Pancreas (tissue), 10 donors: Measurements from ENCODE around the gene L3MBTL1. TPM values are rescaled to one million over a fixed set of nuclear protein-coding genes. Genes with fewer than 3 reads are reported as not detected.
A peak's percentile ranks its signal among the peaks of the same experiment; 100 is the strongest.

ENCODE experiments used
- ATAC-seq, 4 donors: fragments of 200-7000 bp; cut with Tn5 transposase; one replicate each; pipeline versions ENCODE4 v1.8.0 to v1.9.1; 2020; ENCODE audit warnings: mild to moderate bottlenecking in 4 of 4, moderate library complexity in 4 of 4
- DNase-seq, 6 donors: peaks; one replicate each; pipeline ENCODE4 v3.0.0-alpha.2; 2020
- FAIRE-seq: peaks from 2 replicates; lab custom pipeline; 2012; peaks lifted over from hg19 to GRCh38; lab: Jason Lieb, UNC
- H3K27ac ChIP-seq, 4 donors: fragments of 200-600 bp; sonication (generic); 1 replicate in 3 of 4; 2 replicates in 1 of 4; pipeline versions ENCODE4 v1.5.0 to v1.8.0; 2020
- H3K27me3 ChIP-seq, 4 donors: fragments of 200-600 bp; one replicate each; pipeline ENCODE4 v1.8.0; 2021
- H3K36me3 ChIP-seq, 3 donors: fragments of 200-600 bp; sonication (generic) in 1 of 3; one replicate each; pipeline versions ENCODE4 v1.5.0 to v1.8.0; 2020 to 2021
- H3K4me1 ChIP-seq, 3 donors: fragments of 200-600 bp; one replicate each; pipeline ENCODE4 v1.8.0; 2021
- H3K4me3 ChIP-seq, 4 donors: fragments of 200-600 bp; sonication (generic) in 2 of 4; one replicate each; pipeline versions ENCODE4 v1.5.0 to v1.8.0; 2020 to 2021
- H3K9me3 ChIP-seq, 4 donors: fragments of 200-600 bp; one replicate each; pipeline ENCODE4 v1.8.0; 2021
- WGBS, 2 donors: extraction: QIAGEN DNeasy Blood & Tissue Kit; methylation state at CpG; one replicate each; pipeline ENCODE4 v1.1.7; 2013; 5-methylcytosine and 5-hydroxymethylcytosine counted together
- intact Hi-C, 3 donors: fragments of 100-400 bp; cut with DNase I; formaldehyde crosslinking; loops; one replicate each; pipeline versions ENCODE4 v1.11.1 to v1.14.2; 2022
- polyA plus RNA-seq, 2 donors: library from polyadenylated mRNA; stranded (reverse); fragments of 200-250 nt; gene quantifications; one replicate each; pipeline ENCODE4 v1.2.3, GENCODE V29; 2013
- total RNA-seq, 6 donors: library from RNA; stranded (reverse); fragmentation: NEBNext Ultra II Directional in 4 of 6; extraction: Animal tissue kit (Norgen Biotek cat#: 25700) in 4 of 6; gene quantifications; one replicate each; pipeline versions ENCODE4 v1.2.1 to v1.2.4, GENCODE V29; 2021 to 2023
- TF ChIP-seq, protein P1 (sequence below), 4 donors: fragments of 200-600 bp; sonication (generic) in 3 of 4; IDR thresholded peaks; one replicate each; pipeline versions ENCODE4 v1.5.0 to v1.8.0; 2021; ENCODE audit warnings: antibody characterized with exemption in 4 of 4
- donor health status: healthy with polysubstance abuse.
- donor health status: DM: no; HTN: no; CAD: no; lungs with moderate emphysema.
- donor health status: DM: no; HTN: no; CAD: no.
- donor health status: control.
- donor health status: control.
- donor health status: Bipolar disorder and iron deficiency.
- donor health status: DM: yes; HTN: yes; CAD: no.
- donor health status: DM: no; HTN: no; CAD: no.
- donor health status: DM: no; HTN: no; CAD: no.
- donor health status: DM: yes; HTN: yes; CAD: no.

L3MBTL1 gene
- total and polyA plus RNA-seq, 8 donors = 3.4 to 10.7 (median 5.6) TPM

DNA sequence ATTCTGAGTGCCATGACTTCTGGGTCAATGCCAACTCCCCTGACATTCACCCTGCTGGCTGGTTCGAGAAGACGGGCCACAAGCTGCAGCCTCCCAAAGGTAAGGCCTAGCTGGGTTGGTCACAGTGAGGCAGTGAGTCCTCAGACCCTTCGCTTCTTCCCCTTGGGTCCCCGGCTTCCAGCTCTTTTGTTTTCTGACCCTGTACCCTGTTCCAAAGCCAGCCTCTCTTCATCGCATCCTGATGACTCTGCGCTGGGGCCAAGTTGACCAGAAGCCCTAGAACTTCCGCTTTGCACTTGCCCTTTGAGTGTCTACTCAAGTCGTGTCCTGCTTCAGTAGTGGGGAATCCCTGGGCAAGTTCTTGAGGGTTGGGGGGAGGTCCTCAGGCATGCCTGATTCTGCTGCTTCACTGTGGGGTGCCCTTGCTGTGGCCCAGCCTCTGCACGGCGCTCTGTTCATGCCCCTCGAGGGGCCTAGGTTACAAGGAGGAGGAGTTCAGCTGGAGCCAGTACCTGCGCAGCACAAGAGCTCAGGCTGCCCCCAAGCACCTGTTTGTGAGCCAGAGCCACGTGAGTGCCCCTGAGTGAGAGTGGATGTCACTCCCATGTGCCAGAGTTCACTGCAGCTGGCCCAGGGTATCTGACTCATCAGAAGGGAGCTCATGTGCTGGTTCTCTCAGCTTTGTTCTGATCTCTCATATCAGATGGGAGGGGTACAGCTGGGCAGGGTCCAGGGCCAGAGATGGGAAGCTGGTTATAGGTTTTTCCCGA is 23.0 kb downstream of the L3MBTL1 start:
- Histone ChIP-seq H3K4me1 (no peaks in the 10 kb centered on the region), H3K27me3 (no peaks in the 10 kb centered on the region), H3K4me3 (no peak overlapping the region), H3K36me3 (no peaks in the 10 kb centered on the region), H3K9me3 (no peaks in the 10 kb centered on the region), H3K27ac (no peak overlapping the region)
- DNase-seq (no peak), FAIRE-seq (no peak), ATAC-seq (peak in 3 of 4 donors; percentile 8 to 21 (median 17))
- TF ChIP-seq, protein P1, sequence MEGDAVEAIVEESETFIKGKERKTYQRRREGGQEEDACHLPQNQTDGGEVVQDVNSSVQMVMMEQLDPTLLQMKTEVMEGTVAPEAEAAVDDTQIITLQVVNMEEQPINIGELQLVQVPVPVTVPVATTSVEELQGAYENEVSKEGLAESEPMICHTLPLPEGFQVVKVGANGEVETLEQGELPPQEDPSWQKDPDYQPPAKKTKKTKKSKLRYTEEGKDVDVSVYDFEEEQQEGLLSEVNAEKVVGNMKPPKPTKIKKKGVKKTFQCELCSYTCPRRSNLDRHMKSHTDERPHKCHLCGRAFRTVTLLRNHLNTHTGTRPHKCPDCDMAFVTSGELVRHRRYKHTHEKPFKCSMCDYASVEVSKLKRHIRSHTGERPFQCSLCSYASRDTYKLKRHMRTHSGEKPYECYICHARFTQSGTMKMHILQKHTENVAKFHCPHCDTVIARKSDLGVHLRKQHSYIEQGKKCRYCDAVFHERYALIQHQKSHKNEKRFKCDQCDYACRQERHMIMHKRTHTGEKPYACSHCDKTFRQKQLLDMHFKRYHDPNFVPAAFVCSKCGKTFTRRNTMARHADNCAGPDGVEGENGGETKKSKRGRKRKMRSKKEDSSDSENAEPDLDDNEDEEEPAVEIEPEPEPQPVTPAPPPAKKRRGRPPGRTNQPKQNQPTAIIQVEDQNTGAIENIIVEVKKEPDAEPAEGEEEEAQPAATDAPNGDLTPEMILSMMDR (IDR thresholded peaks at IDR 0.05) = no peak
- intact Hi-C loops = loop anchor here in 1 of 3 donors (10.0 kb wide), 1 partner anchor 544 kb away; no protein-coding TSS in a partner anchor
- 77 to 85% methylated on average over 14 of the region's 14 CpGs for WGBS, 2 donors

DNA sequence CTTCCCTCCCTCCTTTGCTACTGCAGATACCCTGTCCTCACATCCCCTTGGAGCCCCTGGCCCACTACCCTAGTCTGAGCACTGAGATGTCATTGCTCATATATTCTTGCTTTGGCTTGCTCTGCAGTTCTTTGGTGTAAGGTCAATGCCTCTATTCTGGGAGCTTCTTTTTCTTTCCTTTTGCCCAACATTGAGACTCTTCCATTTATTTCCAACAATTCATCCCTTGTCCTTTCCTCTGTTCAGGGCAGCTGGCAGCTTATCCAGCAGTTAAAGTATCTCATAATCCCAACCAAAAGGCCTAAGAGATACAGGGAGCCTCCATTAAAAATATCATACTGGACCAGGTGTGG is 23.6 kb downstream of the L3MBTL1 start:
- no peaks in the 10 kb centered on the region for H3K36me3 ChIP-seq
- H3K9me3 ChIP-seq = no peaks in the 10 kb centered on the region
- DNase-seq (no peak), ATAC-seq (no peak), FAIRE-seq (no peak)
- no peaks in the 10 kb centered on the region for H3K4me1 ChIP-seq
- H3K27me3 ChIP-seq = no peaks in the 10 kb centered on the region
- H3K4me3 ChIP-seq = no peak overlapping the region
- TF ChIP-seq, protein P1 (IDR thresholded peaks at IDR 0.05) = no peak
- no peak overlapping the region for H3K27ac ChIP-seq
- intact Hi-C loops = loop anchor here in 1 of 3 donors (10.0 kb wide), 1 partner anchor 544 kb away; no protein-coding TSS in a partner anchor

DNA sequence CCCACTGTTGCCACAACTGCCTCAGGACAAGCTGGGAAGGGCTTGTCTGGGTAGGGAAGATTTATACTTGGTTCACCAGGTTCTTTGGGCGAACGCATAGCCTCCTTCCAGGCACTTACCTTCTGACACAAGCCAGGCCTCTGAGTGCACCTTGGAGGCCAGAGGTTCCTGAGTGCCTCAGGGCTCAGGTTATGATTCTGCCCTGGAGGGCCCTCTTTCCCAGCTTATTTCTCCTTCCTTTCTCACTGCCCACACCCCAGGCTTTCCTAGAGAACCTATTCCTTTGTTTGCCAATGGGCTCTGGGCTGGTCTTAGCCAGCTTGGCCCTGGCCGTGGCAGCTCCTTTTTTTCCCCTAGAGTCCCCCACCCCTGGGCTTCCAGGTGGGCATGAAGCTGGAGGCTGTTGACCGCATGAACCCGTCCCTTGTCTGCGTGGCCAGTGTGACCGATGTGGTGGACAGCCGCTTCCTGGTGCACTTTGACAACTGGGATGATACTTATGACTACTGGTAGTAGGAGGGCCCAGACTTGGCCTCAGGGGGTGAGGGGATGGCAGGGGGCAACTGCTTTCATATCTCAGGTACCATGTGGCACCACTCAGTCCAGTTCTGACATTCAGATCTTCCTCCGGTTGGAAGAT is 25.0 kb downstream of the L3MBTL1 start:
- no peak overlapping the region for H3K27ac ChIP-seq
- TF ChIP-seq, protein P1 (IDR thresholded peaks at IDR 0.05) = no peak
- no peaks in the 10 kb centered on the region for H3K27me3 ChIP-seq
- H3K4me3 ChIP-seq = no peak overlapping the region
- H3K4me1 ChIP-seq = no peaks in the 10 kb centered on the region
- 95 to 97% methylated on average over 9 of the region's 9 CpGs for WGBS, 2 donors
- FAIRE-seq (no peak), DNase-seq (no peak), ATAC-seq (no peak)
- H3K36me3 ChIP-seq = no peaks in the 10 kb centered on the region
- intact Hi-C loops = loop anchor here in 1 of 3 donors (10.0 kb wide), 1 partner anchor 542 kb away; no protein-coding TSS in a partner anchor
- H3K9me3 ChIP-seq = no peaks in the 10 kb centered on the region

DNA sequence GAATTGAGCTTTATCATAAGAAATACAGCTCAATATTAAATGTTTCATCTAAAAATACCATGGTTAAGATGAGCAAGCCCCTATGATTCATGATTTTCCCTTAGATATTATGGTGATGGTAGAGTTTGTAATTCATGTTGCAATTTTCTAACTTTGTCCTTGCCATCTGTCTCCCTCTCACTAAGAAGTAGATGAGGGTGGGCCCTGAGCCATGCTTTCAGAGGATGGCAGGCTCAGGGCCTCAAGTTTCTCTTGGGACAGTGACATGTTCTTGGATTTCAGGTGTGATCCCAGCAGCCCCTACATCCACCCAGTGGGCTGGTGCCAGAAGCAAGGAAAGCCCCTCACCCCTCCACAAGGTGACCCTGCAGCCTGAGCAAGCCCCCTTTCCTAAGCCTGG is 25.6 kb downstream of the L3MBTL1 start:
- Histone ChIP-seq H3K4me3 (no peak overlapping the region), H3K27me3 (no peaks in the 10 kb centered on the region), H3K9me3 (no peaks in the 10 kb centered on the region), H3K36me3 (no peaks in the 10 kb centered on the region), H3K4me1 (peaks cover 0 to under 1% (median 0%) of the 10 kb centered on the region in 3 donors), H3K27ac (no peak overlapping the region)
- TF ChIP-seq, protein P1 (IDR thresholded peaks at IDR 0.05) = no peak
- intact Hi-C loops = loop anchor here in 1 of 3 donors (10.0 kb wide), 1 partner anchor 542 kb away; no protein-coding TSS in a partner anchor
- ATAC-seq (no peak), DNase-seq (no peak), FAIRE-seq (no peak)
